ENCODE measurements around the gene C6orf47.

DNA sequence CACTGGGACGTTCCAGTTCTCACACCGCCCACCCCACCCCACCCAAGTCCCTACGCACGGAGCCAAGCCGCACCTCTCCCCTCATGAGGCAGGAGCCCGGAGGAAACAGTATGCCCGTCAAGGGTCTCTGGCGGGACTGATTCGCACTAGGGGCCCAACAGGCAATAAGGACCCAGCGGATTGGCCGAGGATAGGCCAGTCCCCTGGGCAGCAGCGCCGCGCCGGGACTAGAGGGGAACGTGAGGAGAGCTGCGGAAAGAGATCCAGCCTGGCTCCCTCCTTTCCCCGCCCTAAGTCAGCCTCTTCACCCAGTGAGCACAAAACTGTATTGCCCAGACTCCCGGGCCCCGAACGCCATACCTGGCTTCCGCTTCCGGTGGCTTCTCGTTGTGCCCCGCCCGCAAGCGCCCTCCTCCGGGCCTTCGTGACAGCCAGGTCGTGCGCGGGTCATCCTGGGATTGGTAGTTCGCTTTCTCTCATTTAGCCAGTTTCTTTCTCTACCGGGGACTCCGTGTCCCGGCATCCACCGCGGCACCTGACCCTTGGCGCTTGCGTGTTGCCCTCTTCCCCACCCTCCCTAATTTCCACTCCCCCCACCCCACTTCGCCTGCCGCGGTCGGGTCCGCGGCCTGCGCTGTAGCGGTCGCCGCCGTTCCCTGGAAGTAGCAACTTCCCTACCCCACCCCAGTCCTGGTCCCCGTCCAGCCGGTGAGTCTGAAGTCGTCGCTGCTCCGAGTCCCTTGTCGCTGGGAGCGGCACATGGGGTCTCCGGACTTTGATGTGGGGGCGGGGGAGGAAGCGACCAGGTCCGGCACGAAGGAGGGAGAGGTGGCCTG lies 5.1 kb upstream of the C6orf47 start, which contains the start of gene CSNK2B:
- no peak for TF ChIP-seq CTCF (conservative IDR thresholded peaks at IDR 0.05; ENCODE audit: low read length)
- no peak for TF ChIP-seq EZH2phosphoT487 (IDR thresholded peaks at IDR 0.05; ENCODE audit: borderline replicate concordance, low read depth, low read length)

Measured in OCI-LY7 (cell line).